ENCODE data around the gene ESPL1.
A peak's percentile ranks its signal among the peaks of the same experiment; 100 is the strongest.

ESPL1 gene

GRCh38 chr12:53267999-53268629, at the start of gene ESPL1:
TSS of gene ESPL1 (plus strand) at chr12:53268299. CDS start at chr12:53268767, 468 bp downstream.
- no peak for DNase-seq (ENCODE audit: low read depth, low spot score)
- TF ChIP-seq CTCF (IDR thresholded peaks at IDR 0.05; ENCODE audit: insufficient read depth, low read length, missing control alignments): peak; percentile 17
- ChIA-PET POLR2A (no interaction called here), CTCF (interaction anchor here (0.7 to 7.4 kb wide), 10 partner anchors 9 to 207 kb away, joined by 3 to 95 read pairs (median 9); partner anchors contain the start of gene AAAS)
- peak within 1 kb of the TSS; percentile 95 for H3K4me3 ChIP-seq (ENCODE audit: low read depth, low read length)

- ChIA-PET POLR2A (interaction anchor here (0.6 to 2.4 kb wide), 6 partner anchors 34 to 103 kb away, joined by 3 to 11 read pairs (median 4); partner anchors contain the start of genes AAAS, CSAD and ZNF740), CTCF (interaction anchor here (0.9 to 24.6 kb wide), 16 partner anchors 8 to 153 kb away, joined by 3 to 659 read pairs (median 4); partner anchors contain the start of genes AAAS, ESPL1, ITGB7 and MYG1)
- TF ChIP-seq CTCF (IDR thresholded peaks at IDR 0.05; ENCODE audit: insufficient read depth, low read length, missing control alignments): no peak
- H3K4me3 ChIP-seq (ENCODE audit: low read depth, low read length): peak overlapping the region; percentile 95
- no peak for DNase-seq (ENCODE audit: low read depth, low spot score)
Measured at GRCh38 chr12:53218551-53219291, 49.4 kb upstream of the ESPL1 start.

- DNase-seq (ENCODE audit: low read depth, low spot score): no peak
- TF ChIP-seq CTCF (IDR thresholded peaks at IDR 0.05; ENCODE audit: insufficient read depth, low read length, missing control alignments): no peak
- peak overlapping the region; percentile 95 for H3K4me3 ChIP-seq (ENCODE audit: low read depth, low read length)
- CTCF ChIA-PET: interaction anchor here (0.6 to 24.6 kb wide), 16 partner anchors 9 to 198 kb away, joined by 3 to 659 read pairs (median 5); partner anchors contain the start of genes AAAS, ESPL1, ITGB7 and MYG1
- POLR2A ChIA-PET: interaction anchor here (0.6 to 2.4 kb wide), 9 partner anchors 10 to 102 kb away, joined by 3 to 11 read pairs (median 4); partner anchors contain the start of genes AAAS, CSAD, PFDN5 and ZNF740
Measured at GRCh38 chr12:53219292-53219955, 48.7 kb upstream of the ESPL1 start.

GRCh38 chr12:53219956-53220693, 48.0 kb upstream of the ESPL1 start:
- POLR2A ChIA-PET: interaction anchor here (0.6 to 2.4 kb wide), 9 partner anchors 9 to 221 kb away, joined by 3 to 11 read pairs (median 4); partner anchors contain the start of genes CSAD, PFDN5 and ZNF740
- peak overlapping the region; percentile 95 for H3K4me3 ChIP-seq (ENCODE audit: low read depth, low read length)
- CTCF ChIA-PET: interaction anchor here (0.6 to 24.6 kb wide), 13 partner anchors 8 to 197 kb away, joined by 3 to 659 read pairs (median 5); partner anchors contain the start of genes AAAS, ESPL1, ITGB7 and MYG1
- no peak for TF ChIP-seq CTCF (IDR thresholded peaks at IDR 0.05; ENCODE audit: insufficient read depth, low read length, missing control alignments)
- no peak for DNase-seq (ENCODE audit: low read depth, low spot score)

- ChIA-PET POLR2A (interaction anchor here (0.7 to 2.4 kb wide), 8 partner anchors 9 to 220 kb away, joined by 3 to 11 read pairs (median 3); partner anchors contain the start of genes MYG1 and PFDN5), CTCF (interaction anchor here (0.6 to 24.6 kb wide), 10 partner anchors 8 to 155 kb away, joined by 3 to 659 read pairs (median 6); partner anchors contain the start of genes AAAS, ESPL1, MYG1 and PFDN5)
Measured at GRCh38 chr12:53220694-53221202, 47.4 kb upstream of the ESPL1 start.

More at GRCh38 chr12:53220694-53221202, 47.4 kb upstream of the ESPL1 start:
- H3K4me3 ChIP-seq (ENCODE audit: low read depth, low read length): peak overlapping the region; percentile 95
- no peak for TF ChIP-seq CTCF (IDR thresholded peaks at IDR 0.05; ENCODE audit: insufficient read depth, low read length, missing control alignments)
- DNase-seq (ENCODE audit: low read depth, low spot score): peak; percentile 28
